GM18909 (cell line): ENCODE measurements around the gene RNLS.
"Not testable (repeated sequence)": the region's sequence is repeated elsewhere in the genome, so short reads cannot be mapped to it uniquely, and the experiment has no call there.

ENCODE experiments used
- ATAC-seq: cut with Tn5 transposase; IDR thresholded peaks from one replicate; pipeline ENCODE4 v1.9.1; 2021; ENCODE audit warnings: mild to moderate bottlenecking; ENCODE audit not compliant: unreplicated experiment, poor library complexity

Gene RNLS

GRCh38 chr10:88372051-88372715, 210.9 kb downstream of the RNLS start:
- ATAC-seq, result no peak

GRCh38 chr10:88370713-88371112, 212.4 kb downstream of the RNLS start:
- no peak for ATAC-seq

- ATAC-seq, result no peak
These were observed 216.3 kb downstream of the RNLS start for GRCh38 chr10:88366772-88367171.

DNA sequence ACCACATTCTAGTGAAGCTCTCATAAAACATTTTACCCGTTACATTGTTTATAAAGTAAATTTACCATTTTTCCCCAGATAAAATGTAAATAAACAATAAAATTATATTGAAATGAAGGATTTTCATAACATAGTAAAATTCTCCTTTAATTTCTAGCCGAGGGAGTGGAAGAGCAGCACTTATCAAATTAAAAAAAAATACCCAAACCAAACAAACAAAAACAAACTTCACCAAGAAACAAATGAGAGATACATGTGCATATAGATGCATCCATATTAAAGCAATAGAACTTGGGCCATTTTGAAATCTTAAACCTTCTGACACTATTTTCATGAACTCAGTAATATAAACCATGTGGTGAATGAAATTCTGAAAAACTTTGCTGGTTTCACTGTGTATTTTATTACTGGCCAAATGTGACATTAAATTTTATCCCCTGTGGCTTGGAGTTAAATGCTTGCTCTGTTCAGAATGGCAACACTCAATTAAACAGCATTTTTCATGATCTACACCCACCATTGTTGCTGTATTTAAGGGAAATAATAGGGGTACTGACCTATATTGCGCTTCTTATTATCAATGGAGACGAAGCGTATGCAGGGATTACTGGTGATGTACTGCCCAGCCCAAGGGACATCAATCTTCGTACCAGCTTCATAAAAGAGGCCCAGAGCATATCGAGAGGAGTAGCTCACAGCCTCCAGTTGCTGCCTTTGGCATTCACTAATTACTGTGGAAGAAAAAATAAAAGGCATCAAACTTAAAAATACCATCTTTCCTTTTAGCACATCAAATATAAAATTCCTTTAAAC, 220.9 kb downstream of the RNLS start:
- no peak for ATAC-seq

- ATAC-seq, result no peak
These were observed 221.6 kb downstream of the RNLS start for GRCh38 chr10:88361494-88361893.

DNA sequence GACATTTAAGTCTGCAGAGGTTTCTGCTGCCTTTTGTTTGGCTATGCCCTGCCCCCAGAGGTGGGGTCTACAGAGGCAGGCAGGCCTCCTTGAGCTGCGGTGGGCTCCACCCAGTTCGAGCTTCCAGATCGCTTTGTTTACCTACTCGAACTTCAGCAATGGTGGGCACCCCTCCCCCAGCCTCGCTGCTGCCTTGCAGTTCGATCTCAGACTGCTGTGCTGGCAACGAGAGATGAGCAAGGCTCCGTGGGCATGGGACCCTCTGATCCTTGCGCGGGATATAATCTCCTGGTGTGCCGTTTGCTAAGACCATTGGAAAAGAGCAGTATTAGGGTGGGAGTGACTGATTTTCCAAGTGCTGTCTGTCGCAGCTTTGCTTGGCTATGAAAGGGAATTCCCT, 227.4 kb downstream of the RNLS start:
- ATAC-seq, result not testable (repeated sequence)

DNA sequence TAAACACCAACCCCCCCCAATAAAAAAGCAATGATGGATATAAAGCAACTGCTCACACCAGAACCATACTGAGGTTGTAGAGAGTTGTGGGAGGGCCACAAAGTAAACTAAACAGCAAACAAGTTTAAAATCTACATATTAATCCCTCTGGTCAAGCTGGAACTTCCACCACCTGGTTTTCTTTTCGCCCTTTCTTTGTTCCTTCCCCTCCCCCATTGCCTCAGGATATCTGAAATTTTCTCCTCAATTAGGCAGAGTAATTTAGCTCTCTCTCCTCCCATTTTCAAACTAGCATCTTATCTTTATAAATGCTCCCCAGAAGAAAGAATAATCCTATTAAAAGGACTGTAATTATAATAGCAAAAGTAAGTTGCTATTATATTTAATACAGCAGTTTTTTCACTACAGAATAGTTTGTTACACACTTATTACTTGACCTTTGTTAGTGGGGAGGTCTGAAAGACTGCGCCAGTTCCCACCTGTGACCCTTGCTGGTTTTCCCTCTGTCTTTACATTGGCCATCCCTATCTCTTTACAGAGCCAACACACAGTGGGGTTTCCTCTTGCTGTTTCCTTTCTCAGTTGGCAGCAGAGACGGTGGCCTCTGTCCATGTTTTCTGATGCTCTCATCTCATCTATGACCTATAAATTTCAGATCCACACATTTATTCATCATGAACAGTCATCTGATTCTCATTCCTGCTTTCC, 235.4 kb downstream of the RNLS start:
- no peak for ATAC-seq

- ATAC-seq, result no peak
These were observed 236.1 kb downstream of the RNLS start for GRCh38 chr10:88347022-88347421.

DNA sequence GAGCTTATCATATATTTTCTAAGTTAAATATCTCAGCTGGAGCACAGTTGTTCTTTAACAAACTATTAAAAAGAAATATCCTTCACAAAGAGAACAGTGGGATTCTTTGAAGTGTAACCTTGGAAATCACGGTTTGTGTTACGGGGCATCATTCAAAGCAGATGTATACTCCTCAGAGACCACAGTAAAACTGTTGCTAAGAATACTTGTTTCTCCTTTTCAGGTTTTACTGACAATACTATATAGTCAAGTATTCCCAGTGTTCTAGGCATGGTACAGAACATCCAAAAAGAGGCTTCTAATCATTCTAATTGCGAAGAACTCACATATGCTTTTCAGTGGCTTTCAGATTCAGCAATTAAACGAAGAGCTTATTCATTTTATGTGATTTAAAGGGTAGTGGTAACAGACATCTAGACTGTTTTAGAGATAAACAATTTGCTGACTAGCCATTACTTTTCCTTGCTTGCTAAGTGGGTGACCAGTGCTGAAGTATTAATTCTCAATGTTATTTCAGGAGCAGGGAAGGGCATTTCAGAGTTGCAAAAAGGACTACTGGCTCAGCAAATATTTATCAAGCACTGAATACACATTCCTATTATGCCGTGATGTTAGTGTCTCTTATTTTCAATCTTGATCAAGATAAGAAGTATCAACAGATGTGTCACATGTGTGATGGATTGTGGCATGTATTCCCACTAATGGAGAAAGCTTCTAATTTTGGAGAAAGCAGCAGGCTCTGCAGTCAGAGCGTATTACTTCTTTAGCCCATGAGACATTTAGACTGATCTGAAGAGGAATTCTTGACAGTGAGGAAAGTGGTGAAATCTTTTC, 236.8 kb downstream of the RNLS start:
- ATAC-seq, result no peak

DNA sequence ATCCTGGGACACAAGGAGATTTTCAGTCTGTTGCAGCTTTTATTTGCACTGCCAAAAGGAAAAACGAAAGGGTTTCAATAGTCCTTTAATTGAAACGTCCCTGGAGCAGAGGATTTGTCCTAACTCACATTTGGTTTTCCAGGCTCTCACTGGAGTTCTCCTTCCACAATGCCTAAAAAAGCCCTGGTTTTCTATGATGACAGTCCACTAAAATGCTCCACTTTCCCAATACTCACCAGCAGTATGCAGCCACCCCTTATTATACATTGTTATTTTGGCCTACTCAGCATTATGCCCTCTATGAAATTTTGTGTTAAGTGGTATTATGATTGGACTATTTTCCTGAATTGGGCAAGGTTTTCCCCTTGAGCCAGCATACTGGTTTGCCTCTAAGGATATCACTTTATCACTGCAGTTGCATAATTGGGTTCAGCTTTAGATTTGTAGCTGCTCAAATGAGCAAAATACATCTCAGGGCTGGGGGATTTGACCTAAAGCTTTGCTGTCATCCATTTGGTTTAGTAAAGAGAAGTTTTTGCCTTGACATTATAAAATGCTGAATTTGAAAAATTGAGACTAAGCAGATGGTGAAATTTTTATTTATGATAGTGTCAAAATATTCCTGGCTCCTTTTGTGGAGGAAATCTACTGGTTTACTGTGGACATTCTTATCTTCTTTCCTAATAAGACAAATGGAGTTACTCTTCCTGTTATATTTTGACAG, 239.2 kb downstream of the RNLS start:
- ATAC-seq, result no peak

GRCh38 chr10:88342733-88343310, 240.3 kb downstream of the RNLS start:
- no peak for ATAC-seq

- ATAC-seq, result no peak
These were observed 246.0 kb downstream of the RNLS start for GRCh38 chr10:88337134-88337533.

DNA sequence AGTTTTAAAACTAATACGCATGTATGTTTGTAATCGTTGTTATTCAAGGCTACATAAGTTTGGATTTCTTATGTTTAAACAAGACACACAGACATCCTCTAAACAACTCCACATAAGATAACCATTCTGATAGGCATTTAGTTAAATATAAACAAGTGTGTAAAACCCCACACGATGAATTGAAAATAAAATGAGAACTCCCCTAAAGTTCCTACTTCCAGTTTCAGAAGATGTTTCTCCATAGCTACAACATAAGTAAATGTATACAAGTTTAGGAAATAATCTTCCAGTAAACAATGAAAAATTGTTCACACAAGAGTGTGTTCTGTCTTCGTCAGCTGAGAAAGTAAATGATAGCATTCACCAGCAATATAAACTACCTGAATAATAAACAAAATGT, 246.8 kb downstream of the RNLS start:
- ATAC-seq, result no peak

GRCh38 chr10:88333248-88333630, 249.9 kb downstream of the RNLS start:
- ATAC-seq, result no peak

DNA sequence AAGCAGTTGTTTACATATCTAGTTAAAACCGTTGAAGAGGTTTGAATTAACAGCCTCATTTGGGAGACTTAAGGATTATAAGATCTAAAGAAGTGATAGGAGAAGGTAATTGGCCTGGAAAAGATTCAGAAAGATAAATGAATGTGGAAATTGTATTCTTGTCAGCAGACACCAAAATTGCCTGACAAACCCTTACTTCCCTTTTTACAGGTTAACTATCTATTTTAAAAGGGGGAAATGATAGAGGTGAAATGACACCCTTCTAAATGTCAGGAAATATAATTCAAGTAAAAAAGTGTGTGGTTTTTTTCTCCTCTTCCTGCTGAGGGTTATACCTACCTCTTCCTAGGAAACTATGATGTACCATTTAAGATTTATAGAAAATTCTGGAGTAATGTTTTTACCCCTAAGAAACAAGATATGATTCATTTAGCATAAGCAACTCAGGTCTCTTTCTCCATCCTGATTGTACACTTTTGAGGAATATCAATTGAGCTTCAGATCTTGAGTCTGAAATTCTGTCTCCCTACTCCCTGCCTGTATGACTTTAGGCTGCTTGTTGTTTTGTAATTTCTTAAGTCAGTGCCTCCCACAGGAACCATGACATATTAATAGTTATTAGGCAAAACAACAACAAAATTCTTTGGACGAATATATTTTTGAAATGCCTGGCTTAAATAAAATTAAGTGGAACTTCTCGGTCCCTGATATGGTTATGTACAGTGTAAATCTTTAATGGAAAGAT, 250.4 kb downstream of the RNLS start:
- ATAC-seq, result no peak

DNA sequence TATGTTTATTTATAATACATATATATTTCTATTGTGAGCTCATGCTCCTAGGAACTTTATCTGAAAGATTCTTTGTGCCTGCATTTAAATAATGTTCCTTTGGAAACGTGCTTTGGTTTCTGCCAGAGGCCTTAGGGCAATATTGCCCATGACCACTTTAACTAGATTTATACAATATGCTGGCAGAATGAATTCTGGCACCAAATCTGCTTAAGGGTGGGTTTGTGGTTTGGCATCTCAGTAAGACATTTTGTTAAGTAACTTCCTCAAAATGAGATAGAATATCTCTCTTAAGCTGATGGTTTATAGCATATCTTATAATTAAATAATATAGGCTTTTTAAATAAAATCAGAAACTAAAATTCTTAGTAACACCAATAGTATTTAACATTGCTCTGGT, 252.9 kb downstream of the RNLS start:
- ATAC-seq, result no peak

GRCh38 chr10:88322324-88323063, 260.6 kb downstream of the RNLS start:
- no peak for ATAC-seq

DNA sequence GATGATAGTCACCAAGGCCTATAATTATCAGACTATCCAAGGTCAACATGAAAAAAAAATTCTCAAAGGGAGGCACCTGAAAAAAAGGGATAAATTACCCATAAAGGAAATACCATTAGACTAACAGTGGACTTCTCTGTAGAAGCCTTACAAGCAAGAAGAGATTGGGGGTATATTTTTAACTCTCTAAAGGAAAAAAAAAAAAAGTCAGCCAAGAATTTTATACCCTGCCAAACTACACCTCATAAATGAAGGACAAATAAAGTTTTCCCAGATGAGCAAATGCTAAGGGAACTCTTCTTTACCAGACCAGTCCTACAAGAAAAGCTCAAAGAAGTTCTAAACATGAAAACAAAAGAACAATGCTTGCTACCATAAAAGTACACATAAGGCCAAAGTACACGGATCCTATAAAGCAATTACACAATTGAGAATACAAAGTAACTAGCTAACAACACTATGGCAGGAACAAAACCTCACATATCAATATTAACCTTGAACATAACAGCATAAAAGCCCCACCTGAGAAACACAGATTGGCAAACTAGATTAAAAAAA, 263.1 kb downstream of the RNLS start:
- ATAC-seq, result no peak
